MM.1S (cell line): ENCODE results near the gene MSX2.

Source experiments
- DNase-seq: peaks from one replicate; pipeline ENCODE4 v3.0.0-alpha.2; 2015
- H2AFZ ChIP-seq: fragments of 300-600 bp; sonication (generic); 2 replicates; pipeline ENCODE4 v1.6.0; 2016; ENCODE audit warnings: antibody characterized with exemption, low read length
- H3F3A ChIP-seq: fragments of 300-600 bp; sonication (generic); 2 replicates; pipeline ENCODE4 v1.6.1; 2016; ENCODE audit warnings: mild to moderate bottlenecking, antibody characterized with exemption, low read length, moderate library complexity, mixed read lengths; ENCODE audit not compliant: insufficient read depth
- H3K27ac ChIP-seq: fragments of 300-600 bp; sonication (generic); 2 replicates; pipeline ENCODE4 v1.5.1; 2016; ENCODE audit warnings: mild to moderate bottlenecking, low read length
- H3K27me3 ChIP-seq: fragments of 300-600 bp; sonication (generic); replicated peaks from 2 replicates; pipeline ENCODE4 v1.6.0; 2016; ENCODE audit warnings: low read length; ENCODE audit not compliant: insufficient read depth
- H3K36me3 ChIP-seq: fragments of 300-600 bp; sonication (generic); replicated peaks from 2 replicates; pipeline ENCODE4 v1.6.1; 2016; ENCODE audit warnings: mild to moderate bottlenecking, low read length, mixed read lengths; ENCODE audit not compliant: insufficient read depth
- H3K4me1 ChIP-seq: fragments of 300-600 bp; sonication (generic); 2 replicates; pipeline ENCODE4 v1.6.1; 2016; ENCODE audit warnings: low read length, mixed read lengths
- H3K4me2 ChIP-seq: fragments of 300-600 bp; sonication (generic); 2 replicates; pipeline ENCODE4 v1.6.0; 2016; ENCODE audit warnings: low read depth, low read length
- H3K4me3 ChIP-seq: fragments of 300-600 bp; sonication (generic); 2 replicates; pipeline ENCODE4 v1.5.1; 2016; ENCODE audit warnings: low read length, mixed read lengths
- H3K79me2 ChIP-seq: fragments of 300-600 bp; sonication (generic); 2 replicates; pipeline ENCODE4 v1.6.1; 2016; ENCODE audit warnings: mixed run types, low read length, mixed read lengths
- H3K9ac ChIP-seq: fragments of 300-600 bp; sonication (generic); 2 replicates; pipeline ENCODE4 v1.6.1; 2016; ENCODE audit warnings: low read length, mixed read lengths
- H3K9me2 ChIP-seq: fragments of 300-600 bp; sonication (generic); replicated peaks from 2 replicates; pipeline ENCODE4 v1.6.1; 2016; ENCODE audit warnings: mild to moderate bottlenecking, low read length, mixed read lengths; ENCODE audit not compliant: insufficient read depth
- H3K9me3 ChIP-seq: fragments of 300-600 bp; sonication (generic); replicated peaks from 2 replicates; pipeline ENCODE4 v1.6.1; 2016; ENCODE audit warnings: mild to moderate bottlenecking, low read length, mixed read lengths; ENCODE audit not compliant: insufficient read depth
- H4K20me1 ChIP-seq: fragments of 300-600 bp; sonication (generic); 2 replicates; pipeline ENCODE4 v1.6.1; 2016; ENCODE audit warnings: mild to moderate bottlenecking, low read length, moderate library complexity, mixed read lengths; ENCODE audit not compliant: insufficient read depth
- EZH2 ChIP-seq: fragments of 300-600 bp; sonication (generic); optimal IDR thresholded peaks from 2 replicates; pipeline ENCODE3; 2017; ENCODE audit warnings: low read depth, mild to moderate bottlenecking, antibody characterized with exemption, low read length, mixed read lengths
- EZH2phosphoT487 ChIP-seq: fragments of 300-600 bp; sonication (generic); IDR thresholded peaks from 2 replicates; pipeline ENCODE4 v1.6.1; 2018; ENCODE audit warnings: antibody characterized with exemption, low read length
- TF ChIP-seq, protein P1 (sequence below): fragments of 300-600 bp; sonication (generic); IDR thresholded peaks from 2 replicates; pipeline ENCODE4 v1.5.1; 2016; ENCODE audit warnings: antibody characterized with exemption, low read length, mixed read lengths

MSX2 gene

DNA sequence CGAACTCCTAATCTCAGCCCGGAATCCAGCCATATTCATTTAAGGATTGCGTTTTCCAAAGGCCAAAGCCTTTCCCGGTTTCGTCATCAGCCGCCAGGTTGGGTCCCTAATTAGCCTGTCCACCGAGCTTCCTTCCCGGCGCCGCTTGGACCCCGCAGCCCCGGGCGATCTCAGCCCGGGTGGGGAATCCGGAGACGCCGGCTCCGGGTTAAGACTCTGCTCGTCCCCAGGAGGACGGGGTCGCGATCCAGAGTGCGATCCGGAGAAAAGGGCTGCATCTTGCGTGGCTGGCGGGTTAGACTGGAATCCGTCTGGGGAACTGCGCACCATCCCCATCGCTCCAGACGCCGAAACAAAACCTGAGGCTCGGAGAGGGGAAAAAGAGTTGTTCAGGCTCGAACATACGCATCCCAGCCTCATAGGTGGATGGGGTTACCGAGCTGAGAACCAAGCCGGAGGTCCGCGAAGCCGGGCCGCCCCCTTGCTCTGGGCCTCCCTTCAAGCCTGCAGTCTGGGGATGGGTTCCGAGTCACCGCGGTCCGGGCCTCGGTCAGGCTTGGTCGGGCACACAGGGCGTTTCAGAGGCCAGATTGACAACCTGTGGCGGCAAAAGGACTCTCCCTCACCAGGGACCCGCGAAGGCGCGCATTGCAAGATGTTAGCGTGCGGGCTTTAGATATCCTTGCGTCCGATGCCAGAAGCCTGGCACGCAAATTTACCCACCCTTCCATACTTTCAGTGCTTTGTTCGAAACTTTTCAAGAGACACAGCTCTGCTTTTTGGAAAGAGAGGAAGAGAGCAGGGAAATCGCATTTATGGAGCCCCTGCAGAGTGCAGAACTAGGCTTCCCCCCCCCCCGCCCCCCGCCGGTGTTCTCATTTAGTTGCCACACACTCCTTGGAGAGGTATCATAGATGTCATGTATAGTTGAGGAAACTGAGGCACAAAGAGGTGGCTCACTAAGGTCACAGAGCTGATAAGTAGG, 7.9 kb downstream of the MSX2 start:
- TF ChIP-seq EZH2 (no peak), EZH2phosphoT487 (no peak)
- TF ChIP-seq, protein P1, sequence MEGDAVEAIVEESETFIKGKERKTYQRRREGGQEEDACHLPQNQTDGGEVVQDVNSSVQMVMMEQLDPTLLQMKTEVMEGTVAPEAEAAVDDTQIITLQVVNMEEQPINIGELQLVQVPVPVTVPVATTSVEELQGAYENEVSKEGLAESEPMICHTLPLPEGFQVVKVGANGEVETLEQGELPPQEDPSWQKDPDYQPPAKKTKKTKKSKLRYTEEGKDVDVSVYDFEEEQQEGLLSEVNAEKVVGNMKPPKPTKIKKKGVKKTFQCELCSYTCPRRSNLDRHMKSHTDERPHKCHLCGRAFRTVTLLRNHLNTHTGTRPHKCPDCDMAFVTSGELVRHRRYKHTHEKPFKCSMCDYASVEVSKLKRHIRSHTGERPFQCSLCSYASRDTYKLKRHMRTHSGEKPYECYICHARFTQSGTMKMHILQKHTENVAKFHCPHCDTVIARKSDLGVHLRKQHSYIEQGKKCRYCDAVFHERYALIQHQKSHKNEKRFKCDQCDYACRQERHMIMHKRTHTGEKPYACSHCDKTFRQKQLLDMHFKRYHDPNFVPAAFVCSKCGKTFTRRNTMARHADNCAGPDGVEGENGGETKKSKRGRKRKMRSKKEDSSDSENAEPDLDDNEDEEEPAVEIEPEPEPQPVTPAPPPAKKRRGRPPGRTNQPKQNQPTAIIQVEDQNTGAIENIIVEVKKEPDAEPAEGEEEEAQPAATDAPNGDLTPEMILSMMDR = no peak
- no peaks in the 10 kb centered on the region for H3K79me2 ChIP-seq
- no peak overlapping the region for H3K4me2 ChIP-seq
- H4K20me1 ChIP-seq = no peaks in the 10 kb centered on the region
- H3K9me2 ChIP-seq = no peaks in the 10 kb centered on the region
- no peaks in the 10 kb centered on the region for H3F3A ChIP-seq
- no peak for DNase-seq
- no peaks in the 10 kb centered on the region for H3K9me3 ChIP-seq
- H3K27ac ChIP-seq = no peak overlapping the region
- no peaks in the 10 kb centered on the region for H3K36me3 ChIP-seq
- H3K4me3 ChIP-seq = no peak overlapping the region
- H3K27me3 ChIP-seq = peaks cover 30% of the 10 kb centered on the region
- no peaks in the 10 kb centered on the region for H3K4me1 ChIP-seq
- no peak overlapping the region for H3K9ac ChIP-seq
- no peak overlapping the region for H2AFZ ChIP-seq

DNA sequence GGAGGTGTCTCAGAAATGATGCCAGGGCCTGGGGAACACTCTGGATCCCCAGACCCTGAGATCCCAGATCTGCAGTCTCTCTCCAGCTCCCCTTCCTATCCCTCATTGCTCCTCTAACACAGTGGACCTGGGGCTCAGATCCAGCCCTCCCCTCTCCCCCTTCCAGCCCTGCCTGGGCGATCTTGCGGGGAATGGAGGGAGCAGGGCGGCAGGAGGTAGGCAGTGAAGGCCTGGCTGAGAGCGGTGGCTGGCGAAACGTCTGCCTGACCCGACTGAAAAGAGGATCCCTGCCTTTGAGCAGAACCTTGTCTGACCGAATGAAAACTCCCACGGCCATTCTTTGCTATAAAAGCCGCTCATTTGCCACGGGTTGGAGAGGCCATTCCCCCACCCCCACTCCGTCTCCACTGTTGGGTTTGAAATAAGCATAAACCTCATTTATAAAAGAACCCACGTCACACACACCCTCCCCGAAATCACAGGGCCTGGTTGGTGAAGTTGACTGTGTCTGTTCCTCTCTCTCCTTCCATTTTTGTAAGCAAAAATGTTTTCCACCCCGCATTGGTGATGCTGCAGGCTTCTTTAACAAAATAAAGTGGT, 8.8 kb downstream of the MSX2 start:
- H3K4me2 ChIP-seq = no peak overlapping the region
- no peak overlapping the region for H3K4me3 ChIP-seq

DNA sequence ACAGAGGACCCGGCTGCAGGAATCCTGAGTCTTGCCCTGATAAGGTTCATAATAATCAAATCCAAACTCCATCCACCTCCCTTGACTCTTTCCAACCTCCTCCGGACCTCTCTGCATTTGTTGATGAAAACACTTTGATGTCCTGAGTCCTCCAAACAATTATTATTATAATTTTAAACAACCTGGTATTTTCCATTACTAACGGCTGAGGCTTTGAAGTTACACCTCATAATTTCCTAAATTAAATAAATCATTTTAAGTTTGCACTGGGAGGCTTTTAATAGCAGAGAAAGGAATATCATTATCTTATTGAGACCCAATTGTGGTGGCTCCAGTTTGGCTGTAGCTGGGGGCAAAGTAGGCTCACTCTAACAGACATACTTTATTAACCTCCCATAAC, 9.5 kb downstream of the MSX2 start:
- Histone ChIP-seq H3F3A (no peaks in the 10 kb centered on the region), H3K27ac (no peak overlapping the region), H3K79me2 (no peaks in the 10 kb centered on the region), H3K27me3 (peaks cover 30% of the 10 kb centered on the region), H3K4me1 (no peaks in the 10 kb centered on the region), H4K20me1 (no peaks in the 10 kb centered on the region), H3K9ac (no peak overlapping the region), H2AFZ (no peak overlapping the region), H3K9me2 (no peaks in the 10 kb centered on the region), H3K4me3 (no peak overlapping the region), H3K9me3 (no peaks in the 10 kb centered on the region), H3K4me2 (no peak overlapping the region), H3K36me3 (no peaks in the 10 kb centered on the region)
- TF ChIP-seq, protein P1 = no peak
- TF ChIP-seq EZH2 (no peak), EZH2phosphoT487 (no peak)
- no peak for DNase-seq

More for the DNA sequence above, 8.8 kb downstream of the MSX2 start:
- Histone ChIP-seq H3K9me2 (no peaks in the 10 kb centered on the region), H2AFZ (no peak overlapping the region), H4K20me1 (no peaks in the 10 kb centered on the region), H3K79me2 (no peaks in the 10 kb centered on the region), H3K9ac (no peak overlapping the region), H3K36me3 (no peaks in the 10 kb centered on the region), H3K4me1 (no peaks in the 10 kb centered on the region), H3F3A (no peaks in the 10 kb centered on the region), H3K27me3 (peaks cover 30% of the 10 kb centered on the region), H3K9me3 (no peaks in the 10 kb centered on the region), H3K27ac (no peak overlapping the region)
- TF ChIP-seq EZH2phosphoT487 (no peak), EZH2 (no peak)
- TF ChIP-seq, protein P1 = no peak
- no peak for DNase-seq
